Thyroid gland (tissue), 4 donors: ENCODE data around the gene HSPA1A.

ENCODE experiments used
- POLR2A ChIP-seq, 2 donors: fragments of 450-650 bp; IDR thresholded peaks; one replicate each; pipeline ENCODE4 v1.6.1; 2017; ENCODE audit warnings: antibody characterized with exemption in 2 of 2, mild to moderate bottlenecking in 2 of 2, moderate library complexity in 1 of 2
- TF ChIP-seq, protein P1 (sequence below), 6 experiments: fragments of 200-600 bp in 3 of 6; fragments of 450-650 bp in 3 of 6; sonication (generic) in 3 of 6; IDR thresholded peaks; one replicate each; pipeline ENCODE4 v1.5.1; 2016 to 2019; ENCODE audit warnings: antibody characterized with exemption in 6 of 6, mild to moderate bottlenecking in 2 of 6, inconsistent platforms in 1 of 6, moderate library complexity in 1 of 6

GRCh38 chr6:31826793-31827285, 11.5 kb downstream of the HSPA1A start:
- TF ChIP-seq, protein P1, sequence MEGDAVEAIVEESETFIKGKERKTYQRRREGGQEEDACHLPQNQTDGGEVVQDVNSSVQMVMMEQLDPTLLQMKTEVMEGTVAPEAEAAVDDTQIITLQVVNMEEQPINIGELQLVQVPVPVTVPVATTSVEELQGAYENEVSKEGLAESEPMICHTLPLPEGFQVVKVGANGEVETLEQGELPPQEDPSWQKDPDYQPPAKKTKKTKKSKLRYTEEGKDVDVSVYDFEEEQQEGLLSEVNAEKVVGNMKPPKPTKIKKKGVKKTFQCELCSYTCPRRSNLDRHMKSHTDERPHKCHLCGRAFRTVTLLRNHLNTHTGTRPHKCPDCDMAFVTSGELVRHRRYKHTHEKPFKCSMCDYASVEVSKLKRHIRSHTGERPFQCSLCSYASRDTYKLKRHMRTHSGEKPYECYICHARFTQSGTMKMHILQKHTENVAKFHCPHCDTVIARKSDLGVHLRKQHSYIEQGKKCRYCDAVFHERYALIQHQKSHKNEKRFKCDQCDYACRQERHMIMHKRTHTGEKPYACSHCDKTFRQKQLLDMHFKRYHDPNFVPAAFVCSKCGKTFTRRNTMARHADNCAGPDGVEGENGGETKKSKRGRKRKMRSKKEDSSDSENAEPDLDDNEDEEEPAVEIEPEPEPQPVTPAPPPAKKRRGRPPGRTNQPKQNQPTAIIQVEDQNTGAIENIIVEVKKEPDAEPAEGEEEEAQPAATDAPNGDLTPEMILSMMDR (IDR thresholded peaks at IDR 0.05) = no peak
- TF ChIP-seq POLR2A (IDR thresholded peaks at IDR 0.05) = peak; percentile 72 to 85
